Measurements from ENCODE around the gene ATOSB. TPM values are rescaled to one million over a fixed set of nuclear protein-coding genes. Genes with fewer than 3 reads are reported as not detected.

ATOSB gene
- total and polyA plus RNA-seq, 8 donors = 8.6 to 63.0 (median 14.0) TPM

DNA sequence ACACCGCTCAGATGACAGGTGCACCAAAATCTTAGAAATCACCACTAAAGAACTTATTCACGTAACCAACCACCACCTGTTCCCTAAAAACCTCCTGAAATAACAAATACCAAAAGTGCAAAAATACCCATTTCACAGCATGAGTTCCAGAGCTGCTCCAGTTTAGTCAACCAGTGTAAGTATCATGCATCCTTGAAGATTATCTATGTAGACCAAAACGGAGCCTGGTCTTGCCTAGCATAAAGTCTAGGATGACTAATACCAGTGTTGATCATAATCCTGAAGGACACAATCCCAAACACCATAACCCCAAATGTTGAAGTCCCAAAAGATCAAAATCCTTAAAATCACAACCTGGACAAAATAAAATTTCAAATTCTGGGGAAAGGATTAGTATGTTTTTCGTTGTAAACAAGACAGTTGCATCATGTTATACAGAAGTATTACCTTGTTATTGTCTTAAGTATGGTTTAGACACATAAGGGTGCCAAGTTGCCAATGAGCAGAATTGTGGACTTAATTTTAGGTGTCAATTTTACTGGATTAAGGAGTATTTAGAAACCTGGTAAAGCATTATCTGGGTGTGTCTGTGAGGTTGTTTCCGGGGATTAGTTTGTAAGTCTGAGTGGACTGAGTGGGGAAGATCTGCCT, 61.4 kb downstream of the ATOSB start:
- Histone ChIP-seq H3K4me1 (no peaks in the 10 kb centered on the region), H3K36me3 (peaks cover 55 to 98% (median 94%) of the 10 kb centered on the region in 4 donors), H3K9me3 (no peaks in the 10 kb centered on the region), H3K27me3 (no peaks in the 10 kb centered on the region), H3K4me3 (no peak overlapping the region), H3K27ac (no peak overlapping the region)
- 57 to 86% (median 72%) methylated on average over 5 of the region's 5 CpGs for WGBS, 5 donors
- DNase-seq = no peak
- TF ChIP-seq POLR2AphosphoS5 (IDR thresholded peaks at IDR 0.05) (no peak), POLR2A (IDR thresholded peaks at IDR 0.05) (no peak), EP300 (IDR thresholded peaks at IDR 0.05) (no peak)
- TF ChIP-seq, protein P1, sequence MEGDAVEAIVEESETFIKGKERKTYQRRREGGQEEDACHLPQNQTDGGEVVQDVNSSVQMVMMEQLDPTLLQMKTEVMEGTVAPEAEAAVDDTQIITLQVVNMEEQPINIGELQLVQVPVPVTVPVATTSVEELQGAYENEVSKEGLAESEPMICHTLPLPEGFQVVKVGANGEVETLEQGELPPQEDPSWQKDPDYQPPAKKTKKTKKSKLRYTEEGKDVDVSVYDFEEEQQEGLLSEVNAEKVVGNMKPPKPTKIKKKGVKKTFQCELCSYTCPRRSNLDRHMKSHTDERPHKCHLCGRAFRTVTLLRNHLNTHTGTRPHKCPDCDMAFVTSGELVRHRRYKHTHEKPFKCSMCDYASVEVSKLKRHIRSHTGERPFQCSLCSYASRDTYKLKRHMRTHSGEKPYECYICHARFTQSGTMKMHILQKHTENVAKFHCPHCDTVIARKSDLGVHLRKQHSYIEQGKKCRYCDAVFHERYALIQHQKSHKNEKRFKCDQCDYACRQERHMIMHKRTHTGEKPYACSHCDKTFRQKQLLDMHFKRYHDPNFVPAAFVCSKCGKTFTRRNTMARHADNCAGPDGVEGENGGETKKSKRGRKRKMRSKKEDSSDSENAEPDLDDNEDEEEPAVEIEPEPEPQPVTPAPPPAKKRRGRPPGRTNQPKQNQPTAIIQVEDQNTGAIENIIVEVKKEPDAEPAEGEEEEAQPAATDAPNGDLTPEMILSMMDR (IDR thresholded peaks at IDR 0.05) = no peak
- intact Hi-C loops (cut with DNase I; ENCODE audit: low total_unique reads) = no loop called here

Other genes starting within 250 kb of the ATOSB start
- gene PHF24, start 157.6 kb downstream of the ATOSB start, total RNA-seq = under 1 TPM in 1 of 5 donors, not detected in 4; 0.92 TPM
- gene PHF24, start 157.6 kb downstream of the ATOSB start, polyA plus RNA-seq = under 1 TPM in 2 of 3 donors, not detected in 1; 0.05 to 0.06 TPM
- gene DNAJB5, start 126.1 kb downstream of the ATOSB start, total RNA-seq = 10 to 100 TPM in 3 of 5 donors, 1 to 10 TPM in 2; 1.2 to 79.0 (median 24.0) TPM
- gene DNAJB5, start 126.1 kb downstream of the ATOSB start, polyA plus RNA-seq = 10 to 100 TPM in 1 of 3 donors, 1 to 10 TPM in 2; 7.6 to 35.8 (median 7.7) TPM
- 100 to 1,000 TPM; 113 to 238 (median 146) TPM for gene VCP, start 43.2 kb downstream of the ATOSB start, total RNA-seq
- gene VCP, start 43.2 kb downstream of the ATOSB start, polyA plus RNA-seq = 10 to 100 TPM; 53.2 to 60.5 (median 53.5) TPM
- gene FANCG, start 35.9 kb downstream of the ATOSB start, total RNA-seq = 10 to 100 TPM in 3 of 5 donors, 1 to 10 TPM in 2; 1.3 to 30.9 (median 15.8) TPM
- 10 to 100 TPM; 11.8 to 29.8 (median 17.1) TPM for gene FANCG, start 35.9 kb downstream of the ATOSB start, polyA plus RNA-seq
- gene PIGO, start 19.3 kb downstream of the ATOSB start, total RNA-seq = 10 to 100 TPM; 12.9 to 26.2 (median 15.6) TPM
- gene PIGO, start 19.3 kb downstream of the ATOSB start, polyA plus RNA-seq = 10 to 100 TPM in 2 of 3 donors, 1 to 10 TPM in 1; 4.3 to 17.9 (median 14.3) TPM
- 10 to 100 TPM; 19.3 to 80.8 (median 52.7) TPM for gene STOML2, start 12.7 kb downstream of the ATOSB start, total RNA-seq
- gene STOML2, start 12.7 kb downstream of the ATOSB start, polyA plus RNA-seq = 100 to 1,000 TPM in 1 of 3 donors, 10 to 100 TPM in 2; 93.7 to 126 (median 99.6) TPM
- 10 to 100 TPM; 15.8 to 68.7 (median 51.9) TPM for gene UNC13B, start 46.1 kb upstream of the ATOSB start, total RNA-seq
- gene UNC13B, start 46.1 kb upstream of the ATOSB start, polyA plus RNA-seq = 10 to 100 TPM in 2 of 3 donors, 1 to 10 TPM in 1; 8.9 to 13.3 (median 13.3) TPM

Data from stomach (tissue), 9 donors.